GM19238 (cell line): Measurements from ENCODE around the gene FAM184B.

Experiments used
- DNase-seq: peaks from one replicate; pipeline ENCODE4 v3.0.0; 2011; ENCODE audit warnings: low spot score; ENCODE audit not compliant: insufficient read length

The FAM184B gene

DNA sequence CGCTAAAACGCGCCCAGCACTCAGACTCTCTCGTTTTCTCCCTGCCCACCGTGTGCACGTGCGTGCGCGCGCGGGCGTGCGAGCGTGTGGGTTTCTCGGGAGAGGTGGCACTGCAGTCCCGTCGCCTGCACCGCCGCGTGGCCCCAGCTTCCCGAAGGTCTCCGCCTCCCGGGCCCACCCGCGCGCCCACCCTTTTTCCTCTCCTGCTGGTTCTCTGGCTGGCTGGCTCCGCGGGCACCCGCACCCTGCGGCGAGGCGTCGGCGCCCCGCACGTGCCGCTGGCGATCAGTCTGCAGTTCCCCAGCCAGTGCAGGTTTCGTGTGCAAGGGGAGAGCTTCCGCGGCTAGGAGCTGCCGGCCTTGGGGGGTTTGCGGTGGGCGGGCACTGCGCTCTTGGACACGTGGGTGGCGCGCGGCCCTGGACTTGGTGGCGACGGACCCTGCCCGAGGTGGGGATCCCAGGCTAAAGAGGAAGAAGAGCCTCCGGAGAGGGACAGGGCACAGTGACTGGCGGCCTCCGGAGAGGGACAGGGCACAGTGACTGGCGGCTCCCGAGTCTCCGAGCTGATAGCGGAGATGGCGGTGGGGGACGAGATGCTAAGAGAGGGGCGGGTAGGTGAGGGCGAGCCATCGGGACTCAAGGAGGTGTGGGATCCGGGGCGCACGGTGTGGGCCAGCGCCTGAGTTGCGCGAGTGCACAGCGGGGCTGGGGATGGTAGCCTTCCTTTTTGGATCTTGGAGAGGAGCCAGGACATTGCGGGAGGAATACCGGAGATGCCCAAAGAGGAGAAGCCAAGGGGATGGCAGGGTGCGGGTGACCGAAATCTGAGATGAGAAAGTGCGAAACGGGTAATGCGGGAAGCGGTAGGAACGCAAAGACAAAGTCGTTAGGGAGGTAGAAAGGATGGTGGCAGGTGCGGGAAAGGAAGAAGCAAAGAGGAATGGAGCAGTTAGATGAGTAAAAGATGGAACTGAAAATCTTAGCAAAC lies at the start of gene FAM184B:
Gene FAM184B (minus strand): TSS at position 322 of the 988 bp plus-strand sequence. CDS start 322 bp downstream, outside the sequence.
- no peak for DNase-seq

DNA sequence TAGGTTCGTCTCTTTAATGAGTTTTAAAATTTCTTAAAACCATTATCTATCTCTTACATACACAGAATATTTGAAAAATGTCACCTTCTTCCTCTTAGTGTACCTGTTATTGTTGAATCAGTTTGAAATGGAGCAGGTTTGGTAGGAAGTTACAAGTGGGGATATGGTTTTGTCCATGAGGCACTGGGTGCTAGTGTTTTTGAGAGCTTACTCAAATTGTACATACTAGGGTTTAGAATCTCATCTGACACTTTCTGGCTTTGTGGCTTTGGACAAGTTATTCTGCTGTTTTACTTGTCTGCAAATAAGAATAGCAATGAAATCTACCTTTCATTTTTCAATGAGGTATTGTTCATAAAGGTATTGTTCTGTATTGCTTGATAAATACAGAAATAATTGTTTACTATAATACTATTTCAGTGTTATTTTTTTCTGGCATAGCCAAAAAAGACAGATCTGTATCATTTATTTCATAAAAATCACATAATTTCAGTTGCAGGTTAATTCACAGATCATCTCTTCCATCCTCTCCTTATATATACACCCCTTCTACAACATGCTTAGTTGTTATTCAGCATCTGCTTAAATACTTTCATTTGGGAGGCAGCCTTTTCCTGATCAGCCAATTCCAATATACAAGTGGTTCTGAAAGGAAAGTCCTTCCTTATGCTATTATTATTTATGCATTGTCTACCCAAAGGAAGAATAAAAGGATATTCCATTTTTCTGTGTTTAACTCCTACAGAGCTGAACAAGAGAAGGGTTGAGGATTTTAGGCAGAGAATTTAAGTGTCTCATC lies 42.6 kb upstream of the FAM184B start:
- no peak for DNase-seq

GRCh38 chr4:17817027-17817426 lies 35.6 kb upstream of the FAM184B start:
- DNase-seq = no peak

DNA sequence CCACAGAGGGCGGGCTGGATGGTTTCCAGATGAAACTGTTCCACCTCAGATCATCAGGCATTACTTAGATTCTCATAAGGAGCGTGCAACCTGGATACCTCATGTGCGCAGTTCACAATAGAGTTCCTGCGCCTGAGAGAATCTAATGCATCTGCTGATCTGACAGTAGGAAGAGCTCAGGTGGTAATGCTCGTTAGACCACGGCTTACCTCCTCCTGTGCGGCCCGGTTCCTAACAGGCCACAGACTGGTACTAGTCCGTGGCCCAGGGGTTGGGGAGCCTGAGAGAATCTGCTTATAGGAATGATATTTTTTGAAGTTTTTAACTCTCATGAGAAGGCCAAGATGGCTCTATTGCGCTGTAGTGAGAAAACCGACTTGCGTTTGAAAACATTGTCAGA lies 34.7 kb upstream of the FAM184B start:
- no peak for DNase-seq

GRCh38 chr4:17814140-17814539 lies 32.7 kb upstream of the FAM184B start:
- no peak for DNase-seq

GRCh38 chr4:17812801-17813200 lies 31.4 kb upstream of the FAM184B start:
- DNase-seq = no peak

GRCh38 chr4:17812125-17812524 lies 30.7 kb upstream of the FAM184B start:
- DNase-seq = no peak

- peak; percentile 4 for DNase-seq
Observed at GRCh38 chr4:17811078-17811603, 29.7 kb upstream of the FAM184B start.

GRCh38 chr4:17810260-17811077 lies 29.0 kb upstream of the FAM184B start, which contains the start of the genes DCAF16 and NCAPG:
Gene DCAF16, minus strand, starts transcription at chr4:17810757. Its CDS starts 6,616 bp downstream, at chr4:17804141.
Gene NCAPG, plus strand, starts transcription at chr4:17810979. Its CDS starts 99 bp downstream, at chr4:17811078.
- DNase-seq = peak; percentile 79

DNA sequence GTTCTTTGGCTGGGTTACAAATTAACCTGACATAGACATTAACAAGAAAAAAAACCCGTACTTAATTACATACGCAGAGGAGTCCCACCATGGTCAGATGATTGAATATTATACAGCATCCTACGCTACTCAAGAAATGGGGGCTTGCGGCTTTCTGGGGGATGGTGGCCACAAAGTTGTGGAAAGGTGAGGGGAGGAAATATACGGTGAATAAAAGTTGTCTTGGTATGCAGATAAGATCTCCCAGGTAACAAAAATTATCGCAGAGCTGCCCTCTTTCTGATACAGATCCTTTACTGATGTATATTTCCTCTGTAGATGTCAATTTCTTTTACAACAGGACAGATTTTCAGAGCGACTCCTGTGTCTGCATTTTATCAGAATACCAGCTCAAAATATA lies 28.2 kb upstream of the FAM184B start:
- no peak for DNase-seq

- no peak for DNase-seq
Observed at GRCh38 chr4:17807446-17807845, 26.0 kb upstream of the FAM184B start.

DNA sequence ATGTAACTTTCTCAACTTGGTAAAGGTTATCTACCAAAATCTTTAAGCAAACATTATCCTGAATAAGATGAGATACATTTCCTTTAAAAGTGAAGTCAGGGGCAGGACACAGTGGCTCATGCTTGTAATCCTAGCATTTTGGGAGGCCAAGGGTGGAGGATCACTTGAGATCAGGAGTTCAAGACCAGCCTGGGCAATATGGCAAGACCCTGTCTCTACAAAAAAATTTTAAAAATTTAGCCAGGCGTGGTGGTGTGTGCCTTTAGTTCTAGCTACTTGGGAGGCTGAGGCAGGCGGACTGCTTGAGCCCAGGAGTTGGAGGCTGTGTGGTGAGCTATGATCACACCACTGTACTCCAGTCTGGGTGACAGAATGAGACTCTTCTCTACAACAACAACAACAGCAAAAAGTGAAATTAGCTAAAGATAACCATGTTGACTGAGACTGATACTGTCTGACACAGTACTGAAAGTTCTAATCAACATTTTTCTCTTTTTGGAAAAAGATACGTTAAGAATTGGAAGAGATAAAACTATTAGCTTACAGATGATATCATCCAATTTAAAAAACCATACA lies 24.2 kb upstream of the FAM184B start:
- DNase-seq = no peak

DNA sequence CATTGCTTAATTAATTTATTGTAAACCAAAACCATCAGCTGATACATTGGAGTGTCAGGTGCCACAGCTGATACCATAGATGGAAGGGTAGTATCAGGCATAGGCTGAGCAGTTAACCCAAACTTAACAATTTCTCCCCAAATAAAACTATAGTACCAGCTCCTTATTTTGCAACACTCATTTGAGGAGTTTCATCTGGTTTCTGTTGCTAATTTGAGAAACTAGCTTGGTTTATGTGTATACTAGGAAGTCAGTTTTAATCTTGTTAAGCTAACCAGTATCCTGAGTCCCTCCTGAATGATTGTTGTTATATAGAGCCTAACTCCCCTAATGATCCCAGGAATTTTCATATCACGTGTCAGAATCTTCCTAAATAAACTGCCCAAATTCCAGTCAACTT lies 16.4 kb upstream of the FAM184B start:
- no peak for DNase-seq

DNA sequence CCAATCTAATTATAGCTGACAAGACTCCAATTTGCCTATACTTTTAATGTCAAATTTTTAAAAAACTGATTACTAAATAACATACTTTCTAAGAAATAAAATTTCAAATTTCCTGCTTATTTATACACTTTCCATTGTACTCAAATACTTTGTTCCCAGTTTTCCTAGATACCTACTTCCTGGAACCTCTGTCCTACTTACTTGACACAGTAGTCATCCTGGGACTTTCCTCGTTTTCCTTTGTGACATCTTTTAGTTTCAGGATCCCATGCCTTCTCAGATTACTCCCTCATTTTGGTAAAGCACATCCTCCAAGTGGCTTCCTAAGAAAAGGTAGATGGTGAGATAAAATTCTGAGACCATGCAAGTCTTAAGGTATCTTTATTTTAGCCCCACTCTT lies 13.3 kb upstream of the FAM184B start:
- no peak for DNase-seq

DNA sequence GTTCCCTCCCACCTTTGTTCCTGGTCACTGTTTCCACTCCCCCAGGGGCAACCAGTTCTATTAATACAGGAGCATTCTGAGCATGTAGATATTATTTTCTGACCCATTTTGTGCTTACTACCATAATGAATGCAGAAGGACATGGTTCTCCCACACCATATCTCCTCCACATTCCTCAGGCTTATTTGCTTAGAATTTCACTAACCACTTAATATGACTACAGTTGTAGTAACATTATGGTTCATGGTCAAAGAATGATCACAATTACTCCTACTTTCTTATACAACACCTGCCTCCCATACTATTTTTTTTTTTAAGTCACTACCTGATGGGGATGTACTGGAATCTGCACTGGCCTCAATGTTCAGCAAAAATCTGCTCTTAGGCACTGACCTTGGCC lies 7.5 kb upstream of the FAM184B start:
- DNase-seq = no peak

GRCh38 chr4:17787315-17787714 lies 5.9 kb upstream of the FAM184B start:
- no peak for DNase-seq

DNA sequence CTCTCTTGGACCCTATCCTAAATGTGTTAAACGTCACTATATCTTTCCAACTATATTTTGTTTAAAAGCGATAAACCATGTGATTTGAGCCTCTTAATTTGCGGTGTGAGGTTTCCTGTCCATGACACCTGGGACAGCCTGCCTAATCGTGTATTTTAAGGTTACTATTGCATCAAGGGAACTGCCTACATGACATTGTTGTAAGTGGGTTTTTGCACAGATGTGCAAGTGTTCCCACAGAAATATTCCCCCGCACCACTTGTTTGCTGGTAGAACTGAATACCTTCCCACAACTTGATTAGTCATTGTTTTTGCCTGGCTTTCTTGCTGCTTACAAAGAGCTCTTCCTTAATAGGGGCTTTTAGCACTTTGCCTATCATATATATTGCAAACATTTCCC lies 5.1 kb upstream of the FAM184B start:
- no peak for DNase-seq

- no peak for DNase-seq
Observed at GRCh38 chr4:17785858-17786257, 4.4 kb upstream of the FAM184B start.

GRCh38 chr4:17780501-17781299 lies 721 bp downstream of the FAM184B start:
- DNase-seq = no peak

DNA sequence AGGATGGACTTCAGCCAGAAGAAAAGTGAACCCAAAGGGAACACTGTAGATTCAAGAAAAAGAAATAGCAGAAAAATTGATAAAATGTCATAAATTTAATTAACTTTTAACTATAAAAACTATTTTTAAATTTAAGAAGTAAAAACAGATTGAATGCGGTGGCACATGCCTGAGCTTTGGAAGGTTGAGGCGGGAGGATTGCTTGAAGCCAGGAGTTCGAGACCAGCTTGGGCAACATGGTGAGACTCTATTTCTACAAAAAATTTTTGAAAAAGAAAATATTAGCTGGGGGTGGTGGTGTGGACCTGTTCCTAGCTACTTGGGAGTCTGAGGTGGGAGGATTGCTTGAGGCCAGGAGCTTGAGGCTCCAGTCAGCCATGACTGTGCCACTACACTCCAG lies 3.0 kb downstream of the FAM184B start:
- DNase-seq = no peak
